Spleen (tissue), 7 donors: Measurements from ENCODE around the gene PPFIA1.

Experiments
- CTCF ChIP-seq, 11 experiments: fragments of 200-600 bp in 7 of 11; fragments of 450-650 bp in 4 of 11; sonication (generic) in 4 of 11; IDR thresholded peaks in 8 of 11; conservative IDR thresholded peaks in 3 of 11; 1 replicate in 7 of 11; 2 replicates in 4 of 11; pipeline versions ENCODE4 v1.4.0 to v1.8.0; 2016 to 2021; ENCODE audit warnings: antibody characterized with exemption in 11 of 11, inconsistent platforms in 4 of 11, mild to moderate bottlenecking in 1 of 11
- POLR2A ChIP-seq, 3 donors: fragments of 450-650 bp; IDR thresholded peaks; one replicate each; pipeline ENCODE4 v1.5.1; 2017; ENCODE audit warnings: antibody characterized with exemption in 3 of 3, mild to moderate bottlenecking in 1 of 3
- POLR2AphosphoS5 ChIP-seq, 3 donors: sonication (generic); formaldehyde crosslinking; IDR thresholded peaks; one replicate each; pipeline ENCODE4 v1.5.1; 2017; ENCODE audit warnings: antibody characterized with exemption in 3 of 3
- donor health status: DM: no; HTN: no; CAD: no; lungs with moderate emphysema.
- donor health status: DM: no; HTN: no; CAD: no.
- donor health status: DM: no; HTN: no; CAD: no.

- no peak for TF ChIP-seq POLR2A (IDR thresholded peaks at IDR 0.05)
- no peak for TF ChIP-seq CTCF (IDR thresholded peaks at IDR 0.05 in 8 of 11, conservative IDR thresholded peaks at IDR 0.05 in 3 of 11)
- TF ChIP-seq POLR2AphosphoS5 (IDR thresholded peaks at IDR 0.05), result no peak
These were observed 111.7 kb downstream of the PPFIA1 start for GRCh38 chr11:70381872-70382861.
